ENCODE results near the gene RPL18.

The RPL18 gene

GRCh38 chr19:48615231-48616040 lies 3.5 kb downstream of the RPL18 start:
- TF ChIP-seq EZH2 (IDR thresholded peaks at IDR 0.05; ENCODE audit: borderline replicate concordance, low read depth, low read length, severe bottlenecking) (no peak), CTCF (IDR thresholded peaks at IDR 0.05; ENCODE audit: borderline replicate concordance, extremely low read depth, low read length, poor library complexity, severe bottlenecking) (no peak)
- Histone ChIP-seq H3K36me3 (ENCODE audit: insufficient read depth, low read length) (peaks cover 41% of the 10 kb centered on the region), H3K9ac (ENCODE audit: low read depth, low read length) (no peak overlapping the region), H3K9me3 (ENCODE audit: insufficient read depth, low read length, severe bottlenecking) (no peaks in the 10 kb centered on the region), H3K4me1 (ENCODE audit: insufficient read depth, low read length) (peaks cover 32% of the 10 kb centered on the region), H3K4me2 (ENCODE audit: insufficient read depth, low read length) (no peak overlapping the region), H3K27ac (ENCODE audit: low read length) (no peak overlapping the region), H4K20me1 (ENCODE audit: insufficient read depth, low read length) (peaks cover 50% of the 10 kb centered on the region), H3K4me3 (ENCODE audit: low read depth in 1 of 2, low read length in 2 of 2) (no peak overlapping the region), H2AFZ (ENCODE audit: low read depth, low read length) (no peak overlapping the region), H3K79me2 (ENCODE audit: insufficient read depth, low read length) (peaks cover 47% of the 10 kb centered on the region), H3K27me3 (ENCODE audit: insufficient read depth, low read length, poor library complexity) (no peaks in the 10 kb centered on the region)
- DNase-seq (no peak), ATAC-seq (ENCODE audit: insufficient read depth, low read depth) (no peak)

- no peak within 1 kb of the TSS for H2AFZ ChIP-seq (ENCODE audit: low read depth, low read length)
- H3K4me2 ChIP-seq (ENCODE audit: insufficient read depth, low read length): no peak within 1 kb of the TSS
- H3K27ac ChIP-seq (ENCODE audit: low read length): no peak within 1 kb of the TSS
- peaks cover 50% of the 10 kb centered on the region for H4K20me1 ChIP-seq (ENCODE audit: insufficient read depth, low read length)
- no peaks in the 10 kb centered on the region for H3K27me3 ChIP-seq (ENCODE audit: insufficient read depth, low read length, poor library complexity)
- no peak within 1 kb of the TSS for H3K4me3 ChIP-seq (ENCODE audit: low read depth in 1 of 2, low read length in 2 of 2)
- H3K9ac ChIP-seq (ENCODE audit: low read depth, low read length): no peak within 1 kb of the TSS
- H3K79me2 ChIP-seq (ENCODE audit: insufficient read depth, low read length): peaks cover 39% of the 10 kb centered on the region
- DNase-seq (no peak), ATAC-seq (ENCODE audit: insufficient read depth, low read depth) (no peak)
- no peak for TF ChIP-seq EZH2 (IDR thresholded peaks at IDR 0.05; ENCODE audit: borderline replicate concordance, low read depth, low read length, severe bottlenecking)
- H3K36me3 ChIP-seq (ENCODE audit: insufficient read depth, low read length): peaks cover 41% of the 10 kb centered on the region
- H3K9me3 ChIP-seq (ENCODE audit: insufficient read depth, low read length, severe bottlenecking): no peaks in the 10 kb centered on the region
- peaks cover 24% of the 10 kb centered on the region for H3K4me1 ChIP-seq (ENCODE audit: insufficient read depth, low read length)
These were observed 4.3 kb downstream of the RPL18 start, which contains the start of gene FAM83E for GRCh38 chr19:48614436-48615230. FAM83E (minus strand) TSS chr19:48615076; CDS start chr19:48613372, 1,704 bp downstream.

- no peak overlapping the region for H3K9ac ChIP-seq (ENCODE audit: low read depth, low read length)
- H3K79me2 ChIP-seq (ENCODE audit: insufficient read depth, low read length): peaks cover 36% of the 10 kb centered on the region
- H3K27ac ChIP-seq (ENCODE audit: low read length): no peak overlapping the region
- TF ChIP-seq EZH2 (IDR thresholded peaks at IDR 0.05; ENCODE audit: borderline replicate concordance, low read depth, low read length, severe bottlenecking) (no peak), CTCF (IDR thresholded peaks at IDR 0.05; ENCODE audit: borderline replicate concordance, extremely low read depth, low read length, poor library complexity, severe bottlenecking) (no peak)
- no peaks in the 10 kb centered on the region for H3K9me3 ChIP-seq (ENCODE audit: insufficient read depth, low read length, severe bottlenecking)
- no peak overlapping the region for H2AFZ ChIP-seq (ENCODE audit: low read depth, low read length)
- H3K4me1 ChIP-seq (ENCODE audit: insufficient read depth, low read length): peaks cover 22% of the 10 kb centered on the region
- no peak overlapping the region for H3K4me2 ChIP-seq (ENCODE audit: insufficient read depth, low read length)
- H3K36me3 ChIP-seq (ENCODE audit: insufficient read depth, low read length): peaks cover 41% of the 10 kb centered on the region
- no peak overlapping the region for H3K4me3 ChIP-seq (ENCODE audit: low read depth in 1 of 2, low read length in 2 of 2)
- H3K27me3 ChIP-seq (ENCODE audit: insufficient read depth, low read length, poor library complexity): no peaks in the 10 kb centered on the region
- ATAC-seq (ENCODE audit: insufficient read depth, low read depth): peak; percentile 10
- no peak for DNase-seq
- peaks cover 50% of the 10 kb centered on the region for H4K20me1 ChIP-seq (ENCODE audit: insufficient read depth, low read length)
These were observed 5.0 kb downstream of the RPL18 start for GRCh38 chr19:48613852-48614435.

Measured in DND-41 (cell line).